H1 (cell line): ENCODE results near the gene CYP2S1.

Experiments
- CEBPB ChIP-seq: IDR thresholded peaks from 2 replicates; pipeline ENCODE4 v1.6.1; 2012; ENCODE audit warnings: low read depth, low read length
- EP300 ChIP-seq, 2 experiments: IDR thresholded peaks; 1 replicate in 1 of 2; 2 replicates in 1 of 2; pipeline ENCODE4 v1.6.1; 2011 to 2012; ENCODE audit warnings: low read depth in 2 of 2, low read length in 2 of 2, mild to moderate bottlenecking in 2 of 2, borderline replicate concordance in 1 of 2, inconsistent platforms in 1 of 2, moderate library complexity in 1 of 2
- HDAC6 ChIP-seq: IDR thresholded peaks from one replicate; pipeline ENCODE4 v1.7.1; 2012; ENCODE audit warnings: low read depth, mild to moderate bottlenecking, inconsistent platforms, low read length, moderate library complexity
- TF ChIP-seq, protein P1 (sequence below), 3 experiments: IDR thresholded peaks; 1 replicate in 2 of 3; 2 replicates in 1 of 3; pipeline versions ENCODE4 v1.5.1 to v1.6.1; 2011; ENCODE audit warnings: low read length in 3 of 3, mild to moderate bottlenecking in 3 of 3, inconsistent platforms in 2 of 3, low read depth in 1 of 3, moderate library complexity in 1 of 3; ENCODE audit not compliant: insufficient read depth in 1 of 3; ENCODE audit errors: control extremely low read depth in 1 of 3
- TF ChIP-seq, protein P2 (sequence below): IDR thresholded peaks from 2 replicates; pipeline ENCODE4 v1.6.1; 2012; ENCODE audit warnings: inconsistent platforms

DNA sequence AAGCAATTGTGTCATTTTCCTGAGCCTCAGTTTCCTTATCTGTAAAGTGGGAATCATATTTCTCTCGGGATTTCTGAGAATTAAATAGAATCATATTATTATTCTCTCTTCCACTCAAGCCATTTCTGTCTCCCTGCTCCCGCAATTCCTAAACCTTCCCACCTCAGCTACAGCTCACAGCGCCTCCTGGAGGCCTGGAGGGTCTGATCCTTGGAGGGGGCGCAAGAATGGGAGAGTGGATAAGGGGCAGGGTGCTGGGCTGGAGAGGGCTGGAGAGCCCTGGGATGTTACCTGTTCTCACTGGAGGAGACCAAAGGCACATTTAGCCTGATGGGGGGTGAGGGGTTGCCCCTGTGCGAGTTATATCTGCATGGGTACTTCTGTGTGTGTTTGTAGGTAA is 31.1 kb upstream of the CYP2S1 start:
- TF ChIP-seq, protein P1, sequence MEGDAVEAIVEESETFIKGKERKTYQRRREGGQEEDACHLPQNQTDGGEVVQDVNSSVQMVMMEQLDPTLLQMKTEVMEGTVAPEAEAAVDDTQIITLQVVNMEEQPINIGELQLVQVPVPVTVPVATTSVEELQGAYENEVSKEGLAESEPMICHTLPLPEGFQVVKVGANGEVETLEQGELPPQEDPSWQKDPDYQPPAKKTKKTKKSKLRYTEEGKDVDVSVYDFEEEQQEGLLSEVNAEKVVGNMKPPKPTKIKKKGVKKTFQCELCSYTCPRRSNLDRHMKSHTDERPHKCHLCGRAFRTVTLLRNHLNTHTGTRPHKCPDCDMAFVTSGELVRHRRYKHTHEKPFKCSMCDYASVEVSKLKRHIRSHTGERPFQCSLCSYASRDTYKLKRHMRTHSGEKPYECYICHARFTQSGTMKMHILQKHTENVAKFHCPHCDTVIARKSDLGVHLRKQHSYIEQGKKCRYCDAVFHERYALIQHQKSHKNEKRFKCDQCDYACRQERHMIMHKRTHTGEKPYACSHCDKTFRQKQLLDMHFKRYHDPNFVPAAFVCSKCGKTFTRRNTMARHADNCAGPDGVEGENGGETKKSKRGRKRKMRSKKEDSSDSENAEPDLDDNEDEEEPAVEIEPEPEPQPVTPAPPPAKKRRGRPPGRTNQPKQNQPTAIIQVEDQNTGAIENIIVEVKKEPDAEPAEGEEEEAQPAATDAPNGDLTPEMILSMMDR (IDR thresholded peaks at IDR 0.05; ENCODE audit: control extremely low read depth in 1 of 3, insufficient read depth in 1 of 3, low read depth in 1 of 3, low read length in 3 of 3), result peak; percentile 72 to 77 (median 75)
- TF ChIP-seq HDAC6 (no peak), CEBPB (no peak), EP300 (IDR thresholded peaks at IDR 0.05; ENCODE audit: borderline replicate concordance in 1 of 2, low read depth in 2 of 2, low read length in 2 of 2) (no peak)
- TF ChIP-seq, protein P2, sequence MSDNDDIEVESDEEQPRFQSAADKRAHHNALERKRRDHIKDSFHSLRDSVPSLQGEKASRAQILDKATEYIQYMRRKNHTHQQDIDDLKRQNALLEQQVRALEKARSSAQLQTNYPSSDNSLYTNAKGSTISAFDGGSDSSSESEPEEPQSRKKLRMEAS, result no peak
